HG02571 (cell line): ENCODE results near the gene GINM1.
A peak's percentile ranks its signal among the peaks of the same experiment; 100 is the strongest.

Experiments
- ATAC-seq: cut with Tn5 transposase; IDR thresholded peaks from one replicate; pipeline ENCODE4 v1.9.1; 2021; ENCODE audit warnings: mild to moderate bottlenecking, moderate library complexity; ENCODE audit not compliant: unreplicated experiment

The GINM1 gene

GRCh38 chr6:149565527-149566409 lies at the start of gene GINM1:
Gene GINM1, plus strand, starts transcription at chr6:149566375. Its CDS starts 40 bp downstream, at chr6:149566415.
- ATAC-seq, result peak; percentile 80

- no peak for ATAC-seq
Observed at GRCh38 chr6:149529650-149530049, 36.5 kb upstream of the GINM1 start.

GRCh38 chr6:149534742-149535141 lies 31.4 kb upstream of the GINM1 start:
- ATAC-seq, result no peak

GRCh38 chr6:149541139-149541538 lies 25.0 kb upstream of the GINM1 start:
- no peak for ATAC-seq

GRCh38 chr6:149544646-149545257 lies 21.4 kb upstream of the GINM1 start:
- ATAC-seq, result no peak

- peak; percentile 18 for ATAC-seq
Observed at GRCh38 chr6:149545258-149545753, 20.9 kb upstream of the GINM1 start.

GRCh38 chr6:149545754-149546471 lies 20.3 kb upstream of the GINM1 start, which contains the start of gene PPIL4:
Gene PPIL4, minus strand, starts transcription at chr6:149546043. Its CDS starts 38 bp downstream, at chr6:149546005.
- ATAC-seq, result peak; percentile 88

- no peak for ATAC-seq
Observed at GRCh38 chr6:149551920-149552319, 14.3 kb upstream of the GINM1 start.

- no peak for ATAC-seq
Observed at GRCh38 chr6:149558029-149558428, 8.1 kb upstream of the GINM1 start.

GRCh38 chr6:149559389-149559788 lies 6.8 kb upstream of the GINM1 start:
- no peak for ATAC-seq

- no peak for ATAC-seq
Observed at GRCh38 chr6:149560736-149561135, 5.4 kb upstream of the GINM1 start.

- no peak for ATAC-seq
Observed at GRCh38 chr6:149563203-149563927, 2.8 kb upstream of the GINM1 start.

GRCh38 chr6:149563928-149564325 lies 2.2 kb upstream of the GINM1 start:
- ATAC-seq, result no peak

GRCh38 chr6:149566410-149567193 lies 427 bp downstream of the GINM1 start:
- ATAC-seq, result peak; percentile 26

- no peak for ATAC-seq
Observed at GRCh38 chr6:149567194-149567586, 1.0 kb downstream of the GINM1 start.

- ATAC-seq, result no peak
Observed at GRCh38 chr6:149567945-149568585, 1.9 kb downstream of the GINM1 start.

- no peak for ATAC-seq
Observed at GRCh38 chr6:149580880-149581279, 14.7 kb downstream of the GINM1 start.

- ATAC-seq, result no peak
Observed at GRCh38 chr6:149581349-149581748, 15.2 kb downstream of the GINM1 start.

- no peak for ATAC-seq
Observed at GRCh38 chr6:149586149-149586548, 20.0 kb downstream of the GINM1 start.
